Ovary (tissue), 9 donors: Measurements from ENCODE around the gene ALDH1B1. TPM values are rescaled to one million over a fixed set of nuclear protein-coding genes. Genes with fewer than 3 reads are reported as not detected.

Experiments
- DNase-seq, 5 donors: peaks; one replicate each; pipeline ENCODE4 v3.0.0-alpha.2; 2019 to 2020
- H3K27ac ChIP-seq, 2 donors: fragments of 200-600 bp; one replicate each; pipeline versions ENCODE4 v1.5.1 to v1.8.0; 2019 to 2022
- H3K27me3 ChIP-seq: fragments of 200-600 bp; one replicate; pipeline ENCODE4 v1.8.0; 2022
- H3K36me3 ChIP-seq: fragments of 200-600 bp; sonication (generic); one replicate; pipeline ENCODE4 v1.5.1; 2019
- H3K4me1 ChIP-seq: one replicate; pipeline ENCODE4 v1.8.1; 2013; ENCODE audit warnings: mild to moderate bottlenecking, moderate library complexity; ENCODE audit not compliant: insufficient read depth
- H3K4me3 ChIP-seq: fragments of 200-600 bp; sonication (generic); one replicate; pipeline ENCODE4 v1.5.1; 2017
- H3K9me3 ChIP-seq, 2 donors: fragments of 200-600 bp in 1 of 2; sonication (generic) in 1 of 2; one replicate each; pipeline versions ENCODE4 v1.5.1 to v1.8.1; 2013 to 2019; ENCODE audit warnings: mild to moderate bottlenecking in 1 of 2, moderate library complexity in 1 of 2
- EP300 ChIP-seq: sonication (generic); formaldehyde crosslinking; IDR thresholded peaks from one replicate; pipeline ENCODE4 v1.6.1; 2017; ENCODE audit warnings: antibody characterized with exemption
- POLR2A ChIP-seq: fragments of 450-650 bp; IDR thresholded peaks from one replicate; pipeline ENCODE4 v1.6.1; 2017; ENCODE audit warnings: antibody characterized with exemption, mild to moderate bottlenecking, moderate library complexity
- WGBS, 3 donors: extraction: QIAGEN DNeasy Blood & Tissue Kit in 1 of 3; methylation state at CpG; one replicate each; pipeline versions ENCODE4 v1.1.5 to v1.1.7; 2013 to 2017; 5-methylcytosine and 5-hydroxymethylcytosine counted together
- intact Hi-C, 4 donors: fragments of 100-400 bp; cut with DNase I; formaldehyde crosslinking; loops; one replicate each; pipeline versions ENCODE4 v1.11.0 to v1.15.1; 2022 to 2023
- polyA plus RNA-seq, 2 donors: library from polyadenylated mRNA; stranded (reverse); fragments of 200-250 nt in 1 of 2; fragments of 350-450 nt in 1 of 2; fragmentation: Illumina TruSeq in 1 of 2; extraction: RNeasy Lipid Tissue Mini Kit (QIAGEN cat#74804) in 1 of 2; gene quantifications; one replicate each; pipeline ENCODE4 v1.2.3, GENCODE V29; 2013 to 2014
- total RNA-seq, 7 donors: library from RNA; depleted of rRNA in 2 of 7; stranded (reverse); fragments of >200 nt in 2 of 7; fragmentation: NEBNext Ultra II Directional in 3 of 7; extraction: Animal tissue kit (Norgen Biotek cat#: 25700) in 3 of 7; gene quantifications; one replicate each; pipeline versions ENCODE4 v1.1.0 to v1.2.4, GENCODE V29; 2016 to 2023
- TF ChIP-seq, protein P1 (sequence below), 3 donors: fragments of 450-650 bp in 2 of 3; fragments of 200-600 bp in 1 of 3; IDR thresholded peaks; one replicate each; pipeline versions ENCODE4 v1.5.1 to v1.8.0; 2016 to 2022; ENCODE audit warnings: antibody characterized with exemption in 3 of 3, mild to moderate bottlenecking in 1 of 3
- donor health status: DM: no; HTN: no; CAD: no; lungs with moderate emphysema.
- donor health status: DM: no; HTN: no; CAD: no.
- donor health status: Bipolar disorder and iron deficiency.
- donor health status: DM: yes; HTN: yes; CAD: no.
- donor health status: DM: no; HTN: no; CAD: no.
- donor health status: DM: yes; HTN: yes; CAD: no.

The ALDH1B1 gene
- total and polyA plus RNA-seq, 9 donors: 7.9 to 47.2 (median 24.3) TPM

GRCh38 chr9:38408719-38409118 lies 16.2 kb downstream of the ALDH1B1 start:
- no peaks in the 10 kb centered on the region for H3K4me1 ChIP-seq
- DNase-seq: no peak
- intact Hi-C loops: loop anchor here in 3 of 4 donors (10.0 kb wide), 2 partner anchors 324 to 494 kb away; no protein-coding TSS in a partner anchor
- 45 to 54% (median 49%) methylated on average over 4 of the region's 4 CpGs for WGBS, 3 donors
- H3K36me3 ChIP-seq: no peaks in the 10 kb centered on the region
- no peaks in the 10 kb centered on the region for H3K27me3 ChIP-seq
- no peak for TF ChIP-seq EP300
- no peak for TF ChIP-seq POLR2A
- TF ChIP-seq, protein P1, sequence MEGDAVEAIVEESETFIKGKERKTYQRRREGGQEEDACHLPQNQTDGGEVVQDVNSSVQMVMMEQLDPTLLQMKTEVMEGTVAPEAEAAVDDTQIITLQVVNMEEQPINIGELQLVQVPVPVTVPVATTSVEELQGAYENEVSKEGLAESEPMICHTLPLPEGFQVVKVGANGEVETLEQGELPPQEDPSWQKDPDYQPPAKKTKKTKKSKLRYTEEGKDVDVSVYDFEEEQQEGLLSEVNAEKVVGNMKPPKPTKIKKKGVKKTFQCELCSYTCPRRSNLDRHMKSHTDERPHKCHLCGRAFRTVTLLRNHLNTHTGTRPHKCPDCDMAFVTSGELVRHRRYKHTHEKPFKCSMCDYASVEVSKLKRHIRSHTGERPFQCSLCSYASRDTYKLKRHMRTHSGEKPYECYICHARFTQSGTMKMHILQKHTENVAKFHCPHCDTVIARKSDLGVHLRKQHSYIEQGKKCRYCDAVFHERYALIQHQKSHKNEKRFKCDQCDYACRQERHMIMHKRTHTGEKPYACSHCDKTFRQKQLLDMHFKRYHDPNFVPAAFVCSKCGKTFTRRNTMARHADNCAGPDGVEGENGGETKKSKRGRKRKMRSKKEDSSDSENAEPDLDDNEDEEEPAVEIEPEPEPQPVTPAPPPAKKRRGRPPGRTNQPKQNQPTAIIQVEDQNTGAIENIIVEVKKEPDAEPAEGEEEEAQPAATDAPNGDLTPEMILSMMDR (IDR thresholded peaks at IDR 0.05): no peak
- H3K9me3 ChIP-seq: no peaks in the 10 kb centered on the region
- H3K27ac ChIP-seq: no peak overlapping the region
- H3K4me3 ChIP-seq: no peak overlapping the region

DNA sequence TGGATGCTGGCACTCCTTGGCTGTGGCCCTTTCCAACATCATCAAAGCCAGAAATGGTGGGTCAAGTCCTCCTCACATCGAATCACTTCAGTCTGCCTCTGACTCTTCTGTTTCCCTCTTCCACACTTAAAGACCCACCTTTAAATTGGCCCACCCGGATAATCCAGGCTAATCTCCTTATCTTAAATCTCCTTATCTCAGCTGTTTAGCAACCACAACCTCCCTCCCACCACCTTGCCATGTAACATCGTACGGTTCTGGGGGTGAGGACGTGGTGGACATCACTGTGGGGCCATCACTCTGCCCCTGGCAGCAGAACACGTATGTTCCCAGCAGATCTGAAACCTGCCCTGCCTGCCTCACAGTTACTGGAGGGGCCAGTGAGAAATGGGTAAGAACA lies 20.2 kb downstream of the ALDH1B1 start:
- no peaks in the 10 kb centered on the region for H3K27me3 ChIP-seq
- no peaks in the 10 kb centered on the region for H3K4me1 ChIP-seq
- H3K36me3 ChIP-seq: no peaks in the 10 kb centered on the region
- no peak overlapping the region for H3K4me3 ChIP-seq
- H3K9me3 ChIP-seq: no peaks in the 10 kb centered on the region
- DNase-seq: no peak
- 70 to 80% (median 79%) methylated on average over 6 of the region's 6 CpGs for WGBS, 3 donors
- TF ChIP-seq POLR2A: no peak
- TF ChIP-seq, protein P1 (IDR thresholded peaks at IDR 0.05): no peak
- no peak for TF ChIP-seq EP300
- no peak overlapping the region for H3K27ac ChIP-seq
- intact Hi-C loops: loop anchor here in 2 of 4 donors (10.0 kb wide), 2 partner anchors 48 to 318 kb away; no protein-coding TSS in a partner anchor

GRCh38 chr9:38413283-38413682 lies 20.8 kb downstream of the ALDH1B1 start:
- TF ChIP-seq, protein P1 (IDR thresholded peaks at IDR 0.05): no peak
- TF ChIP-seq POLR2A: no peak
- TF ChIP-seq EP300: no peak
- H3K4me3 ChIP-seq: no peak overlapping the region
- H3K27ac ChIP-seq: no peak overlapping the region
- H3K9me3 ChIP-seq: no peaks in the 10 kb centered on the region
- no peak for DNase-seq
- no peaks in the 10 kb centered on the region for H3K27me3 ChIP-seq
- no peaks in the 10 kb centered on the region for H3K36me3 ChIP-seq
- WGBS, 3 donors: 76 to 84% (median 76%) methylated on average over 7 of the region's 7 CpGs
- no peaks in the 10 kb centered on the region for H3K4me1 ChIP-seq
- intact Hi-C loops: loop anchor here in 2 of 4 donors (10.0 kb wide), 2 partner anchors 48 to 318 kb away; no protein-coding TSS in a partner anchor

DNA sequence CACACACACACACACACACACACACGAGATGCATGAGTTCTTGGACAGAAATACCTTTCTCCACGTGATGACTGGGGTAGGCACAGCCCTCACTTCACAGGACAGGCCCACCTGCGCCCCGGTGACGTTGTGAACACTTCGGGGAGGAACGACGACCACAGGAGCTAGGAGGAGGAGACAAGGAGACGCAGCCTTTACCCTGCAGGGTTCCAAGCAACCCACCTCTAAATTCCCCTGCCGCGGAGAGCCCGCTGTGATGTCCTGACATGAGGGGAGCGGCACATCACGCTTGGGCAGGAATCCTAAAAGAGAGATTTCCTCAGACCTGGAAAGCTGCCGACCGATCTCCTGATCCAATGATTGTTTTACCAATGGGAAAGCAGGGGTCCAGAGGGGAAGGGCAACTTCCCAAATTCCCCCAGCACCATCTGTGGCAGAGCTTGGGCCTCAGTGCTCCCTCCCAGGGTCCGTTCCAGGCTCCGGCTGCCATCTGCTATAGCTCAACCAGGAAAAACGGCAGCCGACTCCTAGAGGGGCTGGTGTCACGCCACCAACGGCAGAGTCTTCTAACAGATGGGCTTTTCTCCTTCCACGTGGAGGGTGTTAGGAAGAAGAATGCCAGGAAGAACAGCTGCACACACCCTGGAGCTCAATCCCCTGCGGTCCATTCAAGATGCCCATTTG lies 21.7 kb downstream of the ALDH1B1 start:
- no peak for DNase-seq
- WGBS, 3 donors: 15 to 39% (median 32%) methylated on average over 24 of the region's 24 CpGs
- Histone ChIP-seq H3K4me1 (no peaks in the 10 kb centered on the region), H3K9me3 (no peaks in the 10 kb centered on the region), H3K36me3 (no peaks in the 10 kb centered on the region), H3K4me3 (no peak overlapping the region), H3K27me3 (no peaks in the 10 kb centered on the region), H3K27ac (no peak overlapping the region)
- intact Hi-C loops: loop anchor here in 2 of 4 donors (10.0 kb wide), 2 partner anchors 49 to 319 kb away; no protein-coding TSS in a partner anchor
- no peak for TF ChIP-seq EP300

GRCh38 chr9:38415856-38416255 lies 23.4 kb downstream of the ALDH1B1 start:
- 82 to 86% (median 86%) methylated on average over 8 of the region's 8 CpGs for WGBS, 3 donors
- Histone ChIP-seq H3K27me3 (no peaks in the 10 kb centered on the region), H3K36me3 (no peaks in the 10 kb centered on the region), H3K9me3 (no peaks in the 10 kb centered on the region), H3K4me3 (no peak overlapping the region), H3K4me1 (no peaks in the 10 kb centered on the region), H3K27ac (no peak overlapping the region)
- no peak for TF ChIP-seq EP300
- no peak for TF ChIP-seq POLR2A
- TF ChIP-seq, protein P1 (IDR thresholded peaks at IDR 0.05): no peak
- no peak for DNase-seq
- intact Hi-C loops: loop anchor here in 2 of 4 donors (10.0 kb wide), 2 partner anchors 51 to 321 kb away; no protein-coding TSS in a partner anchor
